ENCODE results near the gene CPSF6.

The CPSF6 gene

GRCh38 chr12:69254862-69255261 is 15.5 kb downstream of the CPSF6 start:
- no peak for TF ChIP-seq FOXP2 (optimal IDR thresholded peaks at IDR 0.05; ENCODE audit: borderline replicate concordance, extremely low read depth, extremely low read length, insufficient read depth)
- TF ChIP-seq SIN3A (IDR thresholded peaks at IDR 0.05; ENCODE audit: borderline replicate concordance, insufficient read depth, low read length): no peak
- TF ChIP-seq TAF1 (IDR thresholded peaks at IDR 0.05; ENCODE audit: borderline replicate concordance, insufficient read depth, low read length): no peak
- no peak for TF ChIP-seq POLR2AphosphoS5 (IDR thresholded peaks at IDR 0.05; ENCODE audit: low read depth, low read length)
- TF ChIP-seq REST (IDR thresholded peaks at IDR 0.05; ENCODE audit: insufficient read depth in 1 of 2, low read depth in 2 of 2, low read length in 2 of 2): no peak

- TF ChIP-seq POLR2AphosphoS5 (IDR thresholded peaks at IDR 0.05; ENCODE audit: low read depth, low read length) (no peak), REST (IDR thresholded peaks at IDR 0.05; ENCODE audit: insufficient read depth in 1 of 2, low read depth in 2 of 2, low read length in 2 of 2) (no peak), FOXP2 (optimal IDR thresholded peaks at IDR 0.05; ENCODE audit: borderline replicate concordance, extremely low read depth, extremely low read length, insufficient read depth) (no peak), SIN3A (IDR thresholded peaks at IDR 0.05; ENCODE audit: borderline replicate concordance, insufficient read depth, low read length) (no peak), TAF1 (IDR thresholded peaks at IDR 0.05; ENCODE audit: borderline replicate concordance, insufficient read depth, low read length) (no peak)
Observed at GRCh38 chr12:69258655-69259054, 19.3 kb downstream of the CPSF6 start.

- TF ChIP-seq SIN3A (IDR thresholded peaks at IDR 0.05; ENCODE audit: borderline replicate concordance, insufficient read depth, low read length) (no peak), FOXP2 (optimal IDR thresholded peaks at IDR 0.05; ENCODE audit: borderline replicate concordance, extremely low read depth, extremely low read length, insufficient read depth) (no peak), TAF1 (IDR thresholded peaks at IDR 0.05; ENCODE audit: borderline replicate concordance, insufficient read depth, low read length) (no peak), POLR2AphosphoS5 (IDR thresholded peaks at IDR 0.05; ENCODE audit: low read depth, low read length) (no peak), REST (IDR thresholded peaks at IDR 0.05; ENCODE audit: insufficient read depth in 1 of 2, low read depth in 2 of 2, low read length in 2 of 2) (no peak)
Observed at GRCh38 chr12:69262264-69262974, 23.1 kb downstream of the CPSF6 start.

GRCh38 chr12:69265205-69265604 is 25.8 kb downstream of the CPSF6 start:
- TF ChIP-seq POLR2AphosphoS5 (IDR thresholded peaks at IDR 0.05; ENCODE audit: low read depth, low read length) (no peak), TAF1 (IDR thresholded peaks at IDR 0.05; ENCODE audit: borderline replicate concordance, insufficient read depth, low read length) (no peak), SIN3A (IDR thresholded peaks at IDR 0.05; ENCODE audit: borderline replicate concordance, insufficient read depth, low read length) (no peak), REST (IDR thresholded peaks at IDR 0.05; ENCODE audit: insufficient read depth in 1 of 2, low read depth in 2 of 2, low read length in 2 of 2) (no peak), FOXP2 (optimal IDR thresholded peaks at IDR 0.05; ENCODE audit: borderline replicate concordance, extremely low read depth, extremely low read length, insufficient read depth) (no peak)
